GM12878 (cell line): ENCODE measurements around the gene SCNN1A. TPM values are rescaled to one million over a fixed set of nuclear protein-coding genes. Genes with fewer than 3 reads are reported as not detected.

Experiments used
- ATAC-seq: fragments of 200-7000 bp; cut with Tn5 transposase; 3 replicates; pipeline ENCODE4 v1.9.1; 2020; ENCODE audit warnings: mild to moderate bottlenecking, moderate library complexity
- BruUV-seq: library from RNA; stranded (reverse); fragments of 400-500 nt; replicated peaks from 2 replicates; lab custom pipeline; 2021; lab: Mats Ljungman, UMichigan
- CTCF ChIA-PET: fragments of 300-600 bp; sonication (Branson Sonifier 250); formaldehyde crosslinking; extraction: SDS; loops from one replicate; lab custom pipeline; 2021; ENCODE audit warnings: inconsistent platforms; lab: Yijun Ruan, JAX
- POLR2A ChIA-PET: fragments of 350-600 bp; formaldehyde crosslinking; extraction: SDS; loops from one replicate; lab custom pipeline; 2021; ENCODE audit warnings: inconsistent platforms; lab: Charles Lee
- RAD21 ChIA-PET: fragments of 300-600 bp; sonication (Branson Sonifier 250); formaldehyde crosslinking; loops from one replicate; lab custom pipeline; 2023; ENCODE audit warnings: antibody characterized with exemption; ENCODE audit not compliant: unreplicated experiment; lab: Charles Lee
- SMC1A ChIA-PET: fragments of 300-600 bp; sonication (Branson Sonifier 250); formaldehyde crosslinking; loops from one replicate; lab custom pipeline; 2023; ENCODE audit not compliant: unreplicated experiment, uncharacterized antibody; lab: Charles Lee
- DNase-seq: peaks from one replicate; pipeline ENCODE4 v3.0.0-alpha.2; 2011; ENCODE audit warnings: low read depth, low spot score
- FAIRE-seq: peaks from 3 replicates; lab custom pipeline; 2011; peaks lifted over from hg19 to GRCh38; lab: Jason Lieb, UNC
- H2AFZ ChIP-seq: 2 replicates; pipeline ENCODE4 v1.6.0; 2011; ENCODE audit warnings: low read depth, low read length, control low read depth; ENCODE audit not compliant: control insufficient read depth
- H3K27ac ChIP-seq: 2 replicates; pipeline ENCODE4 v1.5.1; 2011; ENCODE audit warnings: control low read depth; ENCODE audit not compliant: control insufficient read depth, insufficient read depth
- H3K27me3 ChIP-seq, 2 experiments: replicated peaks in 1 of 2; 2 replicates each; pipeline versions ENCODE4 v1.6.0 to v1.6.1; 2011; ENCODE audit warnings: low read length in 1 of 2; ENCODE audit not compliant: control insufficient read depth in 2 of 2, insufficient read depth in 2 of 2
- H3K36me3 ChIP-seq, 2 experiments: 2 replicates each; pipeline ENCODE4 v1.5.1; 2011; ENCODE audit warnings: low read length in 1 of 2; ENCODE audit not compliant: control insufficient read depth in 2 of 2, insufficient read depth in 2 of 2
- H3K4me1 ChIP-seq: 2 replicates; pipeline ENCODE4 v1.6.1; 2011; ENCODE audit warnings: mild to moderate bottlenecking, low read length, moderate library complexity, mixed read lengths; ENCODE audit not compliant: control insufficient read depth, insufficient read depth
- H3K4me2 ChIP-seq: 2 replicates; pipeline ENCODE4 v1.6.0; 2011; ENCODE audit warnings: control low read depth; ENCODE audit not compliant: control insufficient read depth, insufficient read depth
- H3K4me3 ChIP-seq: fragments of 200-600 bp; sonication (generic); 2 replicates; pipeline ENCODE4 v1.5.1; 2016
- H3K79me2 ChIP-seq: 2 replicates; pipeline ENCODE4 v1.6.0; 2011; ENCODE audit warnings: low read length; ENCODE audit not compliant: control insufficient read depth, insufficient read depth
- H3K9ac ChIP-seq: 2 replicates; pipeline ENCODE4 v1.8.0; 2011; ENCODE audit warnings: low read length, control low read depth, mixed read lengths; ENCODE audit not compliant: control insufficient read depth, insufficient read depth
- H3K9me3 ChIP-seq: replicated peaks from 3 replicates; pipeline ENCODE4 v1.5.1; 2011; ENCODE audit warnings: mild to moderate bottlenecking, low read length; ENCODE audit not compliant: control insufficient read depth, insufficient read depth
- H4K20me1 ChIP-seq: 2 replicates; pipeline ENCODE4 v1.6.0; 2011; ENCODE audit not compliant: control insufficient read depth, insufficient read depth
- CBX3 ChIP-seq: fragments of 200-600 bp; sonication (generic); IDR thresholded peaks from 2 replicates; pipeline ENCODE4 v1.6.1; 2016; ENCODE audit warnings: low read depth, borderline replicate concordance
- EGR1 ChIP-seq, 2 experiments: IDR thresholded peaks; 1 replicate in 1 of 2; 2 replicates in 1 of 2; pipeline ENCODE4 v1.6.1; 2011 to 2012; ENCODE audit warnings: low read depth in 2 of 2, low read length in 2 of 2, borderline replicate concordance in 1 of 2, mild to moderate bottlenecking in 1 of 2, moderate library complexity in 1 of 2
- GABPA ChIP-seq: IDR thresholded peaks from 2 replicates; pipeline ENCODE4 v1.6.1; 2014; ENCODE audit warnings: antibody characterized with exemption, low read depth, mild to moderate bottlenecking, inconsistent platforms
- MTA2 ChIP-seq: fragments of 450-650 bp; IDR thresholded peaks from 2 replicates; pipeline ENCODE4 v1.6.1; 2016; ENCODE audit warnings: low read depth, mild to moderate bottlenecking, moderate library complexity
- PML ChIP-seq: IDR thresholded peaks from 2 replicates; pipeline ENCODE4 v1.6.1; 2012; ENCODE audit warnings: low read length, inconsistent platforms
- SP1 ChIP-seq: IDR thresholded peaks from one replicate; pipeline ENCODE4 v1.6.1; 2011; ENCODE audit warnings: low read depth, low read length
- SREBF1 ChIP-seq: IDR thresholded peaks from 2 replicates; pipeline ENCODE4 v1.6.1; 2012; ENCODE audit warnings: mild to moderate bottlenecking, low read length
- ZNF384 ChIP-seq: IDR thresholded peaks from 2 replicates; pipeline ENCODE4 v1.6.1; 2012; ENCODE audit warnings: low read depth, mild to moderate bottlenecking, low read length, improper control_type of control experiment, borderline replicate concordance
- WGBS: methylation state at CpG from one replicate; pipeline ENCODE4 v1.1.6; 2016; ENCODE audit warnings: low lambda C conversion rate; ENCODE audit not compliant: insufficient replicate concordance, insufficient coverage; ENCODE audit errors: missing lambda C conversion rate; 5-methylcytosine and 5-hydroxymethylcytosine counted together
- in situ Hi-C: fragments of 300-500 bp; cut with MboI; formaldehyde crosslinking; loops from 9 replicates; pipeline ENCODE4 v1.14.3; 2018; ENCODE audit warnings: mixed read lengths
- intact Hi-C: fragments of 100-400 bp; cut with micrococcal nuclease; formaldehyde crosslinking; loops from one replicate; pipeline ENCODE4 v1.14.2; 2022; ENCODE audit not compliant: unreplicated experiment
- polyA plus RNA-seq, 11 experiments: library from polyadenylated mRNA; depleted of rRNA in 4 of 11; unstranded in 6 of 11; stranded (reverse) in 5 of 11; fragments of >200 nt; fragmentation: Nextera tagmentation in 4 of 11; fragmentation: Illumina TruSeq in 1 of 11; extraction: Ambion mirVana in 4 of 11; extraction: Trizol in 1 of 11; gene quantifications; 1 replicate in 1 of 11; 2 replicates in 10 of 11; pipeline versions ENCODE4 v1.2.1 to v1.2.3, GENCODE V29; 2011 to 2016; ENCODE audit warnings: inconsistent platforms in 2 of 11, missing spikeins in 2 of 11, low read depth in 1 of 11
- total RNA-seq, 4 experiments: library from RNA; depleted of rRNA in 3 of 4; stranded (reverse); fragments of >200 nt in 3 of 4; fragmentation: Illumina TruSeq in 1 of 4; extraction: Trizol in 1 of 4; gene quantifications; 2 replicates each; pipeline versions ENCODE4 v1.2.1 to v1.2.3, GENCODE V29; 2013 to 2021

The SCNN1A gene
- total and polyA plus RNA-seq, 10 of the 15 experiments (the other 5 are each of a cell fraction or from before 2014, with no cell fraction given): 0.14 to 0.69 TPM; not detected in 8

- RAD21 ChIA-PET: no interaction called here
- ATAC-seq (no peak), FAIRE-seq (no peak), DNase-seq (no peak)
- SMC1A ChIA-PET: no interaction called here
- TF ChIP-seq SREBF1 (no peak), PML (no peak), SP1 (no peak), EGR1 (IDR thresholded peaks at IDR 0.05; ENCODE audit: borderline replicate concordance in 1 of 2, low read depth in 2 of 2, low read length in 2 of 2) (no peak), ZNF384 (no peak), CBX3 (no peak), GABPA (no peak), MTA2 (no peak)
- no peaks in the 10 kb centered on the region for H4K20me1 ChIP-seq
- no peak overlapping the region for H3K9ac ChIP-seq
- H3K4me1 ChIP-seq: peaks cover 28% of the 10 kb centered on the region
- in situ Hi-C loops: no loop called here
- no peaks in the 10 kb centered on the region for H3K79me2 ChIP-seq
- H3K36me3 ChIP-seq: no peaks in the 10 kb centered on the region
- intact Hi-C loops: no loop called here
- no peaks in the 10 kb centered on the region for H3K27me3 ChIP-seq
- H3K27ac ChIP-seq: no peak overlapping the region
- no peak overlapping the region for H2AFZ ChIP-seq
- no peaks in the 10 kb centered on the region for H3K9me3 ChIP-seq
- no peak overlapping the region for H3K4me3 ChIP-seq
- POLR2A ChIA-PET: no interaction called here
- BruUV-seq: no TSS peak
- CTCF ChIA-PET: no interaction called here
- no peak overlapping the region for H3K4me2 ChIP-seq
- WGBS: 52% methylated on average over 21 of the region's 21 CpGs
Observed at GRCh38 chr12:6316921-6317692, 58.3 kb downstream of the SCNN1A start.
